ENCODE data around the gene MAN1A1.

The MAN1A1 gene

GRCh38 chr6:119195848-119196247 lies 153.7 kb downstream of the MAN1A1 start:
- DNase-seq (ENCODE audit: low spot score) = no peak

- DNase-seq (ENCODE audit: low spot score) = no peak
Measured at GRCh38 chr6:119195204-119195603, 154.4 kb downstream of the MAN1A1 start.

- DNase-seq (ENCODE audit: low spot score) = no peak
Measured at GRCh38 chr6:119193707-119194106, 155.9 kb downstream of the MAN1A1 start.

GRCh38 chr6:119192200-119192599 lies 157.4 kb downstream of the MAN1A1 start:
- no peak for DNase-seq (ENCODE audit: low spot score)

GRCh38 chr6:119190176-119190575 lies 159.4 kb downstream of the MAN1A1 start:
- DNase-seq (ENCODE audit: low spot score) = no peak

GRCh38 chr6:119189498-119189897 lies 160.1 kb downstream of the MAN1A1 start:
- DNase-seq (ENCODE audit: low spot score) = no peak

- no peak for DNase-seq (ENCODE audit: low spot score)
Measured at GRCh38 chr6:119187596-119187995, 162.0 kb downstream of the MAN1A1 start.

GRCh38 chr6:119186490-119186889 lies 163.1 kb downstream of the MAN1A1 start:
- DNase-seq (ENCODE audit: low spot score) = no peak

- DNase-seq (ENCODE audit: low spot score) = no peak
Measured at GRCh38 chr6:119184008-119184648, 165.4 kb downstream of the MAN1A1 start.

GRCh38 chr6:119183457-119183856 lies 166.1 kb downstream of the MAN1A1 start:
- no peak for DNase-seq (ENCODE audit: low spot score)

- no peak for DNase-seq (ENCODE audit: low spot score)
Measured at GRCh38 chr6:119182875-119183274, 166.7 kb downstream of the MAN1A1 start.

GRCh38 chr6:119182216-119182803 lies 167.3 kb downstream of the MAN1A1 start:
- no peak for DNase-seq (ENCODE audit: low spot score)

- no peak for DNase-seq (ENCODE audit: low spot score)
Measured at GRCh38 chr6:119181046-119181445, 168.5 kb downstream of the MAN1A1 start.

- DNase-seq (ENCODE audit: low spot score) = no peak
Measured at GRCh38 chr6:119179842-119180241, 169.7 kb downstream of the MAN1A1 start.

GRCh38 chr6:119179062-119179461 lies 170.5 kb downstream of the MAN1A1 start:
- DNase-seq (ENCODE audit: low spot score) = no peak

- DNase-seq (ENCODE audit: low spot score) = no peak
Measured at GRCh38 chr6:119176445-119176844, 173.1 kb downstream of the MAN1A1 start.

- no peak for DNase-seq (ENCODE audit: low spot score)
Measured at GRCh38 chr6:119174879-119175817, 174.4 kb downstream of the MAN1A1 start.

- no peak for DNase-seq (ENCODE audit: low spot score)
Measured at GRCh38 chr6:119174085-119174445, 175.5 kb downstream of the MAN1A1 start.

GRCh38 chr6:119173249-119174084 lies 176.1 kb downstream of the MAN1A1 start:
- DNase-seq (ENCODE audit: low spot score) = no peak

- no peak for DNase-seq (ENCODE audit: low spot score)
Measured at GRCh38 chr6:119172824-119173223, 176.7 kb downstream of the MAN1A1 start.

GRCh38 chr6:119171864-119172588 lies 177.5 kb downstream of the MAN1A1 start:
- no peak for DNase-seq (ENCODE audit: low spot score)
